Lower leg skin (tissue), 4 donors: ENCODE results near the gene EEFSEC. TPM values are rescaled to one million over a fixed set of nuclear protein-coding genes. Genes with fewer than 3 reads are reported as not detected.

Experiments
- DNase-seq, 2 donors: peaks; one replicate each; pipeline ENCODE4 v3.0.0-alpha.2; 2019; ENCODE audit warnings: low spot score in 2 of 2
- H3K4me3 ChIP-seq: fragments of 200-600 bp; sonication (generic); 2 replicates; pipeline ENCODE4 v1.5.1; 2017; ENCODE audit warnings: mild to moderate bottlenecking, low read depth; ENCODE audit not compliant: poor library complexity, severe bottlenecking
- POLR2A ChIP-seq, 2 donors: fragments of 450-650 bp; IDR thresholded peaks; one replicate each; pipeline ENCODE4 v1.6.1; 2016 to 2017; ENCODE audit warnings: antibody characterized with exemption in 2 of 2, mild to moderate bottlenecking in 1 of 2, moderate library complexity in 1 of 2
- WGBS, 2 donors: methylation state at CpG; one replicate each; pipeline ENCODE4 v1.1.5; 2018; 5-methylcytosine and 5-hydroxymethylcytosine counted together
- intact Hi-C: fragments of 100-400 bp; cut with DNase I; formaldehyde crosslinking; loops from one replicate; pipeline ENCODE4 v1.15.0; 2023; ENCODE audit warnings: low total_unique reads
- total RNA-seq, 4 donors: library from RNA; depleted of rRNA; stranded (reverse); fragments of >200 nt; gene quantifications; one replicate each; pipeline ENCODE4 v1.1.0, GENCODE V29; 2016
- TF ChIP-seq, protein P1 (sequence below), 3 donors: fragments of 450-650 bp; IDR thresholded peaks; one replicate each; pipeline ENCODE4 v1.5.1; 2016; ENCODE audit warnings: antibody characterized with exemption in 3 of 3, mild to moderate bottlenecking in 3 of 3, moderate library complexity in 2 of 3

Gene EEFSEC
- total RNA-seq, 4 donors from 2014 or later = 16.3 to 28.6 (median 16.8) TPM

DNA sequence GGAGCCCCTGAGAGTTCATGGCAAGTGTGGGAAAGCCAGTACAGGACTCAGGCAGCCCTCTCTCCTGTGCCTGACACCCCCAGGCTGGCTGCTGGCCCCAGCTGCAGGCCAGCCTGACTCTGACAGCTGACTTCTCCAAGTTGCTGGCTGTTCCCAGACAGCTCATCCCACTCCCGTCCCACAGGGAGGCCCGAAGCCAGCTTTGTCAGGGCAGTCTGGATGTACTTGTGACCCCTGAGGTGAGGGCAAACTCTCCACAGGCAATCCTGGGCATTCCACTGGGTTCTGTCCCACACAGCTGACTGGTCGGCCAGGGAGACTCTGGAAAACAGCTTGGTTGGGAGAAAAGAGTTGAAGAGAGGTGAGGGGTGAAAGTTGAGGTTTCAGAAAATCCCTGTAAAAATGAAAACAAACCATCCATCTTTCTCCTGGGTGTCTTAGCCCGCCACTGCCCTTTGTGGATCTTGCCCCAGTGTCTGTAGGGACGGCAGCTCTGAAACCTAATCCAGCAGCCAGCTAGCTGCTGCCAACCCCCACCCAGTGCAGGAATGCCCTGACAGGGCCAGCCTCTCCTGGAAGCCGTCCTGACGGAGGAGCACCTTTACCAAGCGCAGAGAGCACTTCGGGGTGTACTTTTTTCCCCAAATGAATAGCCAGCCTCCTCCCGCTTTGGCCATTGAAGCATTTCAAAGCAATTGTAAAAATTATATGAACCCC, 225.5 kb downstream of the EEFSEC start:
- TF ChIP-seq, protein P1, sequence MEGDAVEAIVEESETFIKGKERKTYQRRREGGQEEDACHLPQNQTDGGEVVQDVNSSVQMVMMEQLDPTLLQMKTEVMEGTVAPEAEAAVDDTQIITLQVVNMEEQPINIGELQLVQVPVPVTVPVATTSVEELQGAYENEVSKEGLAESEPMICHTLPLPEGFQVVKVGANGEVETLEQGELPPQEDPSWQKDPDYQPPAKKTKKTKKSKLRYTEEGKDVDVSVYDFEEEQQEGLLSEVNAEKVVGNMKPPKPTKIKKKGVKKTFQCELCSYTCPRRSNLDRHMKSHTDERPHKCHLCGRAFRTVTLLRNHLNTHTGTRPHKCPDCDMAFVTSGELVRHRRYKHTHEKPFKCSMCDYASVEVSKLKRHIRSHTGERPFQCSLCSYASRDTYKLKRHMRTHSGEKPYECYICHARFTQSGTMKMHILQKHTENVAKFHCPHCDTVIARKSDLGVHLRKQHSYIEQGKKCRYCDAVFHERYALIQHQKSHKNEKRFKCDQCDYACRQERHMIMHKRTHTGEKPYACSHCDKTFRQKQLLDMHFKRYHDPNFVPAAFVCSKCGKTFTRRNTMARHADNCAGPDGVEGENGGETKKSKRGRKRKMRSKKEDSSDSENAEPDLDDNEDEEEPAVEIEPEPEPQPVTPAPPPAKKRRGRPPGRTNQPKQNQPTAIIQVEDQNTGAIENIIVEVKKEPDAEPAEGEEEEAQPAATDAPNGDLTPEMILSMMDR (IDR thresholded peaks at IDR 0.05) = no peak
- TF ChIP-seq POLR2A (IDR thresholded peaks at IDR 0.05) = no peak
- no peak overlapping the region for H3K4me3 ChIP-seq
- DNase-seq = no peak
- intact Hi-C loops = no loop called here
- WGBS, 2 donors = 57 to 65% methylated on average over 10 of the region's 10 CpGs

DNA sequence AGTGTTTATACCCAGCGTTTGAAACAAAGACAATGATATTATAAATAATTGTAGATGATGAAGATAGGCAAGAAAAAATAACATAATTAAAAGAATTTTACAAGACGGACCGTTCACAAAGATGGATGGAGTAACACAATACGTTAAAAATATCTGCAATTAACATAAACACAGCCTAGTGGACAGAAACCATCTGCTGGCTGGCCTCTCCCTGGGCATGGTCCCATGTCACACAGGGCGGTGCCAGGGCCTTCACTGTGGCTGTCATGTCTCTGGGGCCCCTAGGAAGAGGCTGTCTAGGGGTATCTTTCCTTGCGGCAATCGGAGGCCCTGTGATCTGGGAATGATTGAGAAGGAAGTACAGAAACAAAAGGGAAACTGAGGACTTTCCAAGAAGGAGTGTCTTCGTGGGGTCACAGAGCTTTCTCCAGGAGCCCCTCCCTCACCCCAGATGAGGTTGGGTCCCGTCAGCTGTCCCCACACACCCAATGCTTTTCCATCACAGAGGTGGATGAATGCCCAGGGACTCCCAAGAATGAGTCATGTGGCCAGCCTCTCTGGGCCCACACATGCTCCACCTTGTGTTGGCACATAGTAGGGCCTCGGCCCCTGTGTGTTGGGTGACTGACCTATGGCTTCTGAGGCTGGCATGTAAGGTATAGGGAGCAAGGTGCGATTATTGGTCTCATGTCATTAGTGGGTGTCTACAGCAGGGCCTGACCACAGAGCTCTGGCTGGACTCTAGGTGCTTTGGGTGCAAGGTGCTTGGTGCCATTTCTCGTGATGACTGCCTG, 226.3 kb downstream of the EEFSEC start:
- H3K4me3 ChIP-seq = no peak overlapping the region
- TF ChIP-seq POLR2A (IDR thresholded peaks at IDR 0.05) = no peak
- TF ChIP-seq, protein P1 (IDR thresholded peaks at IDR 0.05) = no peak
- WGBS, 2 donors = 78% methylated on average over 10 to 12 of the region's 12 CpGs
- DNase-seq = no peak
- intact Hi-C loops = no loop called here

DNA sequence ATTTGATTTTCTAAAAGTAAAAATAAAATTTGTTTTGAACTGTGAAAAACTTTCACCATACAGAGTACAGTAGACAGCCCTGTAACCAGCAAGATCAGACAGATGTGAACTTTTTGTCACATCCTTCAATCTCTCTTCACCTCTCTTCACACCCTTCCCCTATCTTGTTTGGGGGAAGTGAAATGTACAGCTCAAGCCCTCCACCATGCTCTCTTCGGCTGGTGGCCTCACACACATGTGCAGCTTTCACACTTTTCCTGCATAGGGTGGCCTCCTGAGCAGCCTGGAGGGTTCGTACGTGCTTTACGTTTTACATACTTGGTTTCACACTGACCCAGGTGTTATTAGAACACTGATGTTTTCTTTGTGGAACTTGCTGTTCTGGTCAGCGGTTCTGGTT, 227.0 kb downstream of the EEFSEC start:
- DNase-seq = no peak
- 96 to 97% methylated on average over 5 of the region's 5 CpGs for WGBS, 2 donors
- no peak overlapping the region for H3K4me3 ChIP-seq
- intact Hi-C loops = no loop called here
- TF ChIP-seq, protein P1 (IDR thresholded peaks at IDR 0.05) = no peak
- TF ChIP-seq POLR2A (IDR thresholded peaks at IDR 0.05) = no peak

DNA sequence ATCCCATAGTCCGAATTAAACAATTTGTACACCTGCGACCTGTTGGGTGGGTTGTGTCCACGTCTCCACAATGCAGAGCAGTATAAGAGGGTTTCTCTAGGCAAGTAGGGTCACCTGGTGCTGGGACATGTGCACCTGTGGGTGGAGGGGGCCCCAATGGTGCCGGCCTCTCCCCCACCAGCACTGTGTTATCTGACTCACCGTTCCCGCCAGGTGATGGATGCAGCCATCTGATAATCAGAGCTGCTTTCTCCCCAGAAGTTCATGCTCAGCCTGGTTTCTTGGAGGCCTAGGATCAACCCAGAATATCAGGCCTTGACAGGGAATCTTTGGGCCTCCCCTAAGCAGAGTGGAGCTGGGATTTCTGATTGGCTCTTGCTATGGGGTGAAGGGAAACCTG, 227.4 kb downstream of the EEFSEC start:
- TF ChIP-seq POLR2A (IDR thresholded peaks at IDR 0.05) = no peak
- TF ChIP-seq, protein P1 (IDR thresholded peaks at IDR 0.05) = no peak
- intact Hi-C loops = no loop called here
- WGBS, 2 donors = 94% methylated on average over 4 to 6 of the region's 6 CpGs
- DNase-seq = no peak
- no peak overlapping the region for H3K4me3 ChIP-seq

DNA sequence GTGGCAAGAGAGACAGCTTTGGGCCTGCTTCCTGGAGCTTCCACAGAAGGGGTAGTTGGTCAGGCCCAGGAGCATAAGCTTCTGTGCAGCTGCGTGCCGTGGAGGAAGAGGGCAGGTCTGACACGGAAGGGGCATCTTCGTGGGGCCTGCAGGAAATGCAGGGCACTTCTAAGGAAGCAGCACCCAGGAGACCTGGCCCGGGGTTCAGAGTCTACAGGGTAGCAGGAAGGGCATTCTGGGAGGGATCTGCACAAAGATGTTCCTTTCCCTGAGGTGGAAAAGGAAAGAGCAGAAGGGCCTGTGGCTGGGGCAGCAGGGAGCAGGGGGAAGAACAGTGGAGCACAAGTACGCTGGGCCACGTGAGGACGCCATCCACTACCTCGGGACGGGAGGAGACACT, 228.3 kb downstream of the EEFSEC start:
- WGBS, 2 donors = 86 to 87% methylated on average over 10 of the region's 10 CpGs
- intact Hi-C loops = no loop called here
- H3K4me3 ChIP-seq = no peak overlapping the region
- DNase-seq = no peak
- TF ChIP-seq, protein P1 (IDR thresholded peaks at IDR 0.05) = no peak
- TF ChIP-seq POLR2A (IDR thresholded peaks at IDR 0.05) = no peak
